HEK293 (cell line): ENCODE data around the gene EIF5A.

Source experiments
- BCL11B ChIP-seq: fragments of 450-650 bp; formaldehyde crosslinking; IDR thresholded peaks from 2 replicates; pipeline ENCODE4 v1.5.1; 2016; ENCODE audit warnings: low read depth, missing biosample characterization, missing genetic modification characterization
- GLIS1 ChIP-seq: fragments of 450-650 bp; formaldehyde crosslinking; IDR thresholded peaks from 2 replicates; pipeline ENCODE4 v1.5.1; 2016; ENCODE audit warnings: missing biosample characterization, missing genetic modification characterization
- GLIS2 ChIP-seq: fragments of 450-650 bp; formaldehyde crosslinking; IDR thresholded peaks from 2 replicates; pipeline ENCODE4 v1.5.1; 2016; ENCODE audit warnings: missing biosample characterization, missing genetic modification characterization
- HIC1 ChIP-seq: fragments of 450-650 bp; formaldehyde crosslinking; IDR thresholded peaks from 2 replicates; pipeline ENCODE4 v1.5.1; 2016; ENCODE audit warnings: missing biosample characterization, missing genetic modification characterization
- KLF17 ChIP-seq: fragments of 450-650 bp; formaldehyde crosslinking; IDR thresholded peaks from 2 replicates; pipeline ENCODE4 v1.5.1; 2016; ENCODE audit warnings: missing biosample characterization, missing genetic modification characterization
- KLF7 ChIP-seq: fragments of 450-650 bp; formaldehyde crosslinking; IDR thresholded peaks from 2 replicates; pipeline ENCODE4 v1.5.1; 2016; ENCODE audit warnings: missing biosample characterization, missing genetic modification characterization, borderline replicate concordance
- KLF8 ChIP-seq: fragments of 450-650 bp; formaldehyde crosslinking; IDR thresholded peaks from 2 replicates; pipeline ENCODE4 v1.5.1; 2016; ENCODE audit warnings: missing biosample characterization, missing genetic modification characterization
- OSR2 ChIP-seq: fragments of 450-650 bp; formaldehyde crosslinking; IDR thresholded peaks from 2 replicates; pipeline ENCODE4 v1.5.1; 2016; ENCODE audit warnings: missing biosample characterization, missing genetic modification characterization
- PATZ1 ChIP-seq: fragments of 450-650 bp; formaldehyde crosslinking; IDR thresholded peaks from 2 replicates; pipeline ENCODE4 v1.5.1; 2016; ENCODE audit warnings: missing biosample characterization, missing genetic modification characterization
- REST ChIP-seq: fragments of 450-650 bp; formaldehyde crosslinking; IDR thresholded peaks from 2 replicates; pipeline ENCODE4 v1.5.1; 2016; ENCODE audit warnings: missing biosample characterization, missing genetic modification characterization
- SCRT2 ChIP-seq: fragments of 450-650 bp; formaldehyde crosslinking; IDR thresholded peaks from 2 replicates; pipeline ENCODE4 v1.5.1; 2016; ENCODE audit warnings: missing biosample characterization, missing genetic modification characterization
- SP3 ChIP-seq: fragments of 450-650 bp; formaldehyde crosslinking; IDR thresholded peaks from 2 replicates; pipeline ENCODE4 v1.5.1; 2016; ENCODE audit warnings: missing biosample characterization, missing genetic modification characterization
- ZBTB6 ChIP-seq: fragments of 450-650 bp; formaldehyde crosslinking; IDR thresholded peaks from 2 replicates; pipeline ENCODE4 v1.5.1; 2017; ENCODE audit warnings: missing biosample characterization, missing genetic modification characterization
- ZNF169 ChIP-seq: fragments of 450-650 bp; formaldehyde crosslinking; IDR thresholded peaks from 2 replicates; pipeline ENCODE4 v1.5.1; 2016; ENCODE audit warnings: missing biosample characterization, missing genetic modification characterization
- ZNF211 ChIP-seq: fragments of 450-650 bp; formaldehyde crosslinking; IDR thresholded peaks from 2 replicates; pipeline ENCODE4 v1.5.1; 2016; ENCODE audit warnings: low read depth, missing biosample characterization, missing genetic modification characterization
- ZNF280C ChIP-seq: fragments of 450-650 bp; formaldehyde crosslinking; IDR thresholded peaks from 2 replicates; pipeline ENCODE4 v1.5.1; 2016; ENCODE audit warnings: missing biosample characterization, missing genetic modification characterization
- ZNF324 ChIP-seq: fragments of 450-650 bp; formaldehyde crosslinking; IDR thresholded peaks from 2 replicates; pipeline ENCODE4 v1.5.1; 2016; ENCODE audit warnings: missing biosample characterization, missing genetic modification characterization
- ZNF335 ChIP-seq: fragments of 450-650 bp; formaldehyde crosslinking; conservative IDR thresholded peaks from 2 replicates; pipeline ENCODE4 v1.5.1; 2016; ENCODE audit warnings: missing biosample characterization, missing genetic modification characterization
- ZNF362 ChIP-seq: fragments of 450-650 bp; formaldehyde crosslinking; IDR thresholded peaks from 2 replicates; pipeline ENCODE4 v1.5.1; 2016; ENCODE audit warnings: missing biosample characterization, missing genetic modification characterization
- ZNF394 ChIP-seq: fragments of 450-650 bp; formaldehyde crosslinking; IDR thresholded peaks from 2 replicates; pipeline ENCODE4 v1.5.1; 2016; ENCODE audit warnings: missing biosample characterization, missing genetic modification characterization, mild to moderate bottlenecking, moderate library complexity, borderline replicate concordance
- ZNF449 ChIP-seq: fragments of 450-650 bp; formaldehyde crosslinking; IDR thresholded peaks from 2 replicates; pipeline ENCODE4 v1.5.1; 2017; ENCODE audit warnings: missing biosample characterization, mild to moderate bottlenecking, missing genetic modification characterization, moderate library complexity
- ZNF561 ChIP-seq: fragments of 450-650 bp; IDR thresholded peaks from 2 replicates; pipeline ENCODE4 v1.5.1; 2018; ENCODE audit warnings: missing biosample characterization, missing genetic modification characterization, borderline replicate concordance
- ZNF600 ChIP-seq: fragments of 450-650 bp; formaldehyde crosslinking; IDR thresholded peaks from 2 replicates; pipeline ENCODE4 v1.5.1; 2016; ENCODE audit warnings: missing biosample characterization, missing genetic modification characterization

Gene EIF5A

GRCh38 chr17:7296189-7296861, 11.1 kb upstream of the EIF5A start (continued):
- TF ChIP-seq ZBTB6 (tag by site-specific recombination) (0 out of 2 replicates have a peak, but pooled peaks have one; percentile 60), OSR2 (tag by site-specific recombination) (peak; percentile 24; the same call in 1 of the 2 replicates), ZNF324 (tag by site-specific recombination) (0 out of 2 replicates have a peak, but pooled peaks have one; percentile 39), ZNF169 (no peak), ZNF394 (tag by site-specific recombination) (peak; percentile 95), GLIS1 (tag by site-specific recombination) (peak; percentile 80), HIC1 (peak; percentile 93), SCRT2 (tag by site-specific recombination) (no peak), ZNF561 (tag by site-specific recombination) (peak; percentile 88; the same call in 1 of the 2 replicates), ZNF600 (tag by site-specific recombination) (0 out of 2 replicates have a peak, but pooled peaks have one; percentile 18), ZNF449 (tag by site-specific recombination) (peak; percentile 62; the same call in 1 of the 2 replicates), KLF17 (tag by site-specific recombination) (peak; percentile 84; the same call in 1 of the 2 replicates), ZNF211 (tag by site-specific recombination) (no peak), GLIS2 (peak; percentile 84), ZNF280C (tag by site-specific recombination) (no peak), KLF8 (tag by site-specific recombination) (peak; percentile 54; the same call in 1 of the 2 replicates), KLF7 (0 out of 2 replicates have a peak, but pooled peaks have one; percentile 46), PATZ1 (peak; percentile 80), ZNF335 (tag by site-specific recombination) (peak; percentile 95), ZNF362 (tag by site-specific recombination) (no peak), REST (tag by site-specific recombination) (no peak), SP3 (tag by site-specific recombination) (0 out of 2 replicates have a peak, but pooled peaks have one; percentile 33), BCL11B (no peak)
